Endothelial cell of umbilical vein (primary cell): Measurements from ENCODE around the gene WDFY2. TPM values are rescaled to one million over a fixed set of nuclear protein-coding genes. Genes with fewer than 3 reads are reported as not detected.

ENCODE experiments used
- BruUV-seq: library from RNA; stranded (reverse); fragments of 400-500 nt; replicated peaks from 2 replicates; lab custom pipeline; 2021; lab: Mats Ljungman, UMichigan
- CTCF ChIA-PET: fragments of 300-600, 350-600 bp; sonication (Branson Sonifier 250); formaldehyde crosslinking; loops from one replicate; lab custom pipeline; 2021; ENCODE audit warnings: antibody characterized with exemption, inconsistent platforms; lab: Charles Lee
- POLR2A ChIA-PET: fragments of 300-600, 350-600 bp; sonication (Branson Sonifier 250); formaldehyde crosslinking; loops from one replicate; lab custom pipeline; 2021; ENCODE audit warnings: antibody characterized with exemption, inconsistent platforms; lab: Charles Lee
- DNase-seq: peaks from one replicate; pipeline ENCODE4 v3.0.0-alpha.2; 2011; ENCODE audit warnings: low read depth, low spot score
- FAIRE-seq: peaks from 2 replicates; lab custom pipeline; 2011; peaks lifted over from hg19 to GRCh38; lab: Jason Lieb, UNC
- H2AFZ ChIP-seq: 2 replicates; pipeline ENCODE4 v1.6.0; 2012; ENCODE audit warnings: low read depth, low read length, control low read depth, inconsistent platforms
- H3K27ac ChIP-seq: 2 replicates; pipeline ENCODE4 v1.5.1; 2011; ENCODE audit warnings: low read depth, mild to moderate bottlenecking, control low read depth, low read length, moderate library complexity; ENCODE audit not compliant: insufficient read depth
- H3K27me3 ChIP-seq, 2 experiments: 2 replicates each; pipeline versions ENCODE4 v1.6.0 to v1.6.1; 2011; ENCODE audit warnings: low read length in 2 of 2, mixed read lengths in 1 of 2; ENCODE audit not compliant: control insufficient read depth in 2 of 2, insufficient read depth in 2 of 2
- H3K36me3 ChIP-seq, 2 experiments: 2 replicates in 1 of 2; 3 replicates in 1 of 2; pipeline ENCODE4 v1.5.1; 2011; ENCODE audit warnings: low read length in 2 of 2, mild to moderate bottlenecking in 1 of 2, moderate library complexity in 1 of 2; ENCODE audit not compliant: control insufficient read depth in 2 of 2, insufficient read depth in 2 of 2; ENCODE audit errors: extremely low read depth in 1 of 2
- H3K4me1 ChIP-seq: 3 replicates; pipeline ENCODE4 v1.5.1; 2011; ENCODE audit warnings: mild to moderate bottlenecking, low read length; ENCODE audit not compliant: control insufficient read depth, insufficient read depth; ENCODE audit errors: extremely low read depth
- H3K4me2 ChIP-seq: 2 replicates; pipeline ENCODE4 v1.6.1; 2011; ENCODE audit warnings: low read length, control low read depth, mixed read lengths; ENCODE audit not compliant: insufficient read depth
- H3K4me3 ChIP-seq, 3 experiments: fragments of 200-600 bp in 1 of 3; sonication (generic), shearing (Covaris generic) in 1 of 3; replicated peaks in 1 of 3; 2 replicates each; pipeline ENCODE4 v1.5.1; 2011 to 2016; ENCODE audit warnings: control low read depth in 3 of 3, low read length in 3 of 3, mild to moderate bottlenecking in 2 of 3, inconsistent platforms in 1 of 3, low read depth in 1 of 3, moderate library complexity in 1 of 3; ENCODE audit not compliant: insufficient read depth in 1 of 3
- H3K79me2 ChIP-seq: 2 replicates; pipeline ENCODE4 v1.6.0; 2012; ENCODE audit warnings: low read length, inconsistent platforms; ENCODE audit not compliant: control insufficient read depth, insufficient read depth
- H3K9ac ChIP-seq: replicated peaks from 2 replicates; pipeline ENCODE3; 2011; ENCODE audit warnings: low read length, control low read depth; ENCODE audit not compliant: insufficient read depth; ENCODE audit errors: extremely low read depth
- H3K9me1 ChIP-seq: replicated peaks from 3 replicates; pipeline ENCODE4 v1.6.0; 2011; ENCODE audit warnings: mild to moderate bottlenecking, low read length; ENCODE audit not compliant: control insufficient read depth, insufficient read depth; ENCODE audit errors: extremely low read depth
- H3K9me3 ChIP-seq: replicated peaks from 2 replicates; pipeline ENCODE4 v1.5.1; 2012; ENCODE audit warnings: low read length, inconsistent platforms; ENCODE audit not compliant: control insufficient read depth, insufficient read depth
- H4K20me1 ChIP-seq: replicated peaks from 2 replicates; pipeline ENCODE3; 2011; ENCODE audit warnings: mild to moderate bottlenecking, low read length; ENCODE audit not compliant: control insufficient read depth, insufficient read depth; ENCODE audit errors: extremely low read depth
- EZH2 ChIP-seq: IDR thresholded peaks from 2 replicates; pipeline ENCODE4 v1.6.1; 2012; ENCODE audit warnings: borderline replicate concordance, low read depth, mild to moderate bottlenecking, moderate library complexity, low read length, inconsistent platforms; ENCODE audit not compliant: severe bottlenecking
- FOS ChIP-seq: IDR thresholded peaks from 2 replicates; pipeline ENCODE4 v1.6.1; 2011; ENCODE audit warnings: mild to moderate bottlenecking, low read length, moderate library complexity, borderline replicate concordance; ENCODE audit not compliant: insufficient read depth
- GATA2 ChIP-seq: IDR thresholded peaks from 2 replicates; pipeline ENCODE4 v1.7.0; 2011; ENCODE audit warnings: low read depth, mild to moderate bottlenecking, moderate library complexity, mixed read lengths, low read length; ENCODE audit not compliant: insufficient read length, insufficient read depth
- JUN ChIP-seq: IDR thresholded peaks from 2 replicates; pipeline ENCODE4 v1.6.1; 2011; ENCODE audit warnings: borderline replicate concordance, low read depth; ENCODE audit not compliant: insufficient read length, insufficient read depth
- MYC ChIP-seq: IDR thresholded peaks from one replicate; pipeline ENCODE4 v1.6.1; 2011; ENCODE audit warnings: mild to moderate bottlenecking, low read depth, low read length
- POLR2A ChIP-seq: IDR thresholded peaks from 2 replicates; pipeline ENCODE4 v1.6.1; 2012; ENCODE audit warnings: low read depth, mild to moderate bottlenecking, control low read depth, low read length
- POLR2AphosphoS5 ChIP-seq: IDR thresholded peaks from 2 replicates; pipeline ENCODE4 v1.6.1; 2012; ENCODE audit warnings: low read depth, mild to moderate bottlenecking, control low read depth, low read length, moderate library complexity; ENCODE audit not compliant: insufficient read depth
- dilution Hi-C: fragments of 300-500 bp; cut with MboI; formaldehyde crosslinking; loops from one replicate; pipeline ENCODE4 v1.15.0; 2019; ENCODE audit warnings: low sequenced_read_pairs; ENCODE audit not compliant: extremely low pct_ligation_motif_present
- intact Hi-C: fragments of 100-400 bp; cut with micrococcal nuclease; formaldehyde crosslinking; loops from one replicate; pipeline ENCODE4 v1.10.0; 2022
- polyA plus RNA-seq, 4 experiments: library from polyadenylated mRNA; depleted of rRNA in 3 of 4; stranded (reverse) in 3 of 4; unstranded in 1 of 4; fragments of >200 nt; gene quantifications; 2 replicates each; pipeline versions ENCODE4 v1.2.1 to v1.2.3, GENCODE V29; 2011 to 2012; ENCODE audit warnings: missing spikeins in 1 of 4
- total RNA-seq: library from RNA; stranded (reverse); gene quantifications from 2 replicates; pipeline ENCODE4 v1.2.3, GENCODE V29; 2021
- TF ChIP-seq, protein P1 (sequence below), 2 donors: IDR thresholded peaks; 1 replicate in 1 of 2; 2 replicates in 1 of 2; pipeline ENCODE4 v1.5.1; 2011; ENCODE audit warnings: low read length in 2 of 2, mild to moderate bottlenecking in 2 of 2, moderate library complexity in 2 of 2, control low read depth in 1 of 2, inconsistent platforms in 1 of 2, low read depth in 1 of 2; ENCODE audit not compliant: insufficient read depth in 1 of 2; ENCODE audit errors: extremely low read depth in 1 of 2
- TF ChIP-seq, protein P2 (sequence below): IDR thresholded peaks from 2 replicates; pipeline ENCODE4 v1.6.1; 2011; ENCODE audit not compliant: insufficient read depth, insufficient read length

Gene WDFY2
- total and polyA plus RNA-seq, 2 donors (not counting 3 experiments of a cell fraction or from before 2014, with no cell fraction given), result 2.1 to 5.5 TPM

DNA sequence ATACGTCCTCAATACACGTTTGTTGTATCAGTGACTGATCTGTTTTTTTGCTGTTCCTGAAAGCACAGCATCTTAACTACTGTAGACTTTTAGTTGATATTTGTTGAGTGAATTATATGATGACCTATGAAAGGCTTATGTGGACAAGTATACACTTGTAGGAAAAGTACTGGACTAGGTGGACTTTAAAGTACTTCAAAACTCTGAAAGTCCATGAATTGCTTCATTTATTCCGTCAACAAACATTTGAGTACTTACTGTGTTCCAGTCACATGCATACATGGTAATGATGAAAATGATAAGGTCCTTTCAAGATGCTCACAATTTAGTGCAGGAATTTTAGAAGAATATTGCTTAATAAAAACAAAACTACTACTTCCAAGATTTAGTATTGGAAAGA is 3.1 kb downstream of the WDFY2 start:
- Histone ChIP-seq H3K9me1 (no peaks in the 10 kb centered on the region), H3K9ac (no peak overlapping the region), H3K36me3 (no peaks in the 10 kb centered on the region), H4K20me1 (no peaks in the 10 kb centered on the region), H3K27ac (no peak overlapping the region), H3K9me3 (no peaks in the 10 kb centered on the region), H3K79me2 (peaks cover 3% of the 10 kb centered on the region), H3K4me1 (peaks cover 33% of the 10 kb centered on the region), H3K4me2 (no peak overlapping the region), H3K4me3 (no peak overlapping the region), H3K27me3 (no peaks in the 10 kb centered on the region), H2AFZ (no peak overlapping the region)
- intact Hi-C loops (loop anchor here (10.0 kb wide), 2 partner anchors 177 to 537 kb away; partner anchors contain the start of gene NEK5), dilution Hi-C loops (no loop called here)
- BruUV-seq, result no TSS peak
- CTCF ChIA-PET, result interaction anchor here (1.0 to 1.1 kb wide), 2 partner anchors 144 to 193 kb away, joined by 3 read pairs; no protein-coding TSS in a partner anchor
- FAIRE-seq, result peak; percentile 43
- TF ChIP-seq EZH2 (no peak), JUN (no peak), FOS (no peak), POLR2A (no peak), GATA2 (no peak), POLR2AphosphoS5 (no peak), MYC (no peak)
- TF ChIP-seq, protein P1, sequence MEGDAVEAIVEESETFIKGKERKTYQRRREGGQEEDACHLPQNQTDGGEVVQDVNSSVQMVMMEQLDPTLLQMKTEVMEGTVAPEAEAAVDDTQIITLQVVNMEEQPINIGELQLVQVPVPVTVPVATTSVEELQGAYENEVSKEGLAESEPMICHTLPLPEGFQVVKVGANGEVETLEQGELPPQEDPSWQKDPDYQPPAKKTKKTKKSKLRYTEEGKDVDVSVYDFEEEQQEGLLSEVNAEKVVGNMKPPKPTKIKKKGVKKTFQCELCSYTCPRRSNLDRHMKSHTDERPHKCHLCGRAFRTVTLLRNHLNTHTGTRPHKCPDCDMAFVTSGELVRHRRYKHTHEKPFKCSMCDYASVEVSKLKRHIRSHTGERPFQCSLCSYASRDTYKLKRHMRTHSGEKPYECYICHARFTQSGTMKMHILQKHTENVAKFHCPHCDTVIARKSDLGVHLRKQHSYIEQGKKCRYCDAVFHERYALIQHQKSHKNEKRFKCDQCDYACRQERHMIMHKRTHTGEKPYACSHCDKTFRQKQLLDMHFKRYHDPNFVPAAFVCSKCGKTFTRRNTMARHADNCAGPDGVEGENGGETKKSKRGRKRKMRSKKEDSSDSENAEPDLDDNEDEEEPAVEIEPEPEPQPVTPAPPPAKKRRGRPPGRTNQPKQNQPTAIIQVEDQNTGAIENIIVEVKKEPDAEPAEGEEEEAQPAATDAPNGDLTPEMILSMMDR (IDR thresholded peaks at IDR 0.05; ENCODE audit: extremely low read depth in 1 of 2, insufficient read depth in 1 of 2, low read depth in 1 of 2, low read length in 2 of 2), result no peak
- TF ChIP-seq, protein P2, sequence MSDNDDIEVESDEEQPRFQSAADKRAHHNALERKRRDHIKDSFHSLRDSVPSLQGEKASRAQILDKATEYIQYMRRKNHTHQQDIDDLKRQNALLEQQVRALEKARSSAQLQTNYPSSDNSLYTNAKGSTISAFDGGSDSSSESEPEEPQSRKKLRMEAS, result no peak
- POLR2A ChIA-PET, result interaction anchor here (0.5 to 2.6 kb wide), 2 partner anchors 135 to 170 kb away, joined by 3 to 16 read pairs; partner anchors contain the start of gene INTS6
- DNase-seq, result no peak
